Esophagus muscularis mucosa (tissue), 4 donors: ENCODE measurements around the gene SLC23A2. TPM values are rescaled to one million over a fixed set of nuclear protein-coding genes. Genes with fewer than 3 reads are reported as not detected.

Experiments
- DNase-seq: peaks from one replicate; pipeline ENCODE4 v3.0.0-alpha.2; 2017; ENCODE audit errors: extremely low spot score
- H3K27ac ChIP-seq, 4 donors: fragments of 200-600 bp; sonication (generic); replicated peaks in 1 of 4; 1 replicate in 3 of 4; 2 replicates in 1 of 4; pipeline ENCODE4 v1.5.1; 2016 to 2019; ENCODE audit warnings: mild to moderate bottlenecking in 1 of 4
- H3K27me3 ChIP-seq, 4 donors: fragments of 200-600 bp; sonication (generic); one replicate each; pipeline versions ENCODE4 v1.5.1 to v1.6.0; 2016 to 2019
- H3K36me3 ChIP-seq, 4 donors: fragments of 200-600 bp; sonication (generic); one replicate each; pipeline ENCODE4 v1.5.1; 2016 to 2019
- H3K4me1 ChIP-seq, 4 donors: fragments of 200-600 bp; sonication (generic); one replicate each; pipeline ENCODE4 v1.5.1; 2016 to 2019
- H3K4me3 ChIP-seq, 4 donors: fragments of 200-600 bp; sonication (generic); 1 replicate in 2 of 4; 2 replicates in 2 of 4; pipeline ENCODE4 v1.5.1; 2016 to 2019; ENCODE audit warnings: mild to moderate bottlenecking in 4 of 4, moderate library complexity in 1 of 4
- H3K9me3 ChIP-seq, 4 donors: fragments of 200-600 bp; sonication (generic); 1 replicate in 3 of 4; 2 replicates in 1 of 4; pipeline ENCODE4 v1.5.1; 2016 to 2019
- EP300 ChIP-seq: sonication (generic); formaldehyde crosslinking; IDR thresholded peaks from one replicate; pipeline ENCODE4 v1.6.1; 2017; ENCODE audit warnings: antibody characterized with exemption
- POLR2A ChIP-seq: fragments of 450-650 bp; IDR thresholded peaks from one replicate; pipeline ENCODE4 v1.6.1; 2017; ENCODE audit warnings: antibody characterized with exemption, moderate library complexity, mild to moderate bottlenecking, low read depth
- POLR2AphosphoS5 ChIP-seq, 2 donors: sonication (generic); formaldehyde crosslinking; IDR thresholded peaks; one replicate each; pipeline ENCODE4 v1.6.1; 2017; ENCODE audit warnings: antibody characterized with exemption in 2 of 2
- WGBS: methylation state at CpG from one replicate; pipeline ENCODE4 v1.1.5; 2018; 5-methylcytosine and 5-hydroxymethylcytosine counted together
- intact Hi-C: fragments of 100-400 bp; cut with DNase I; formaldehyde crosslinking; loops from one replicate; pipeline ENCODE4 v1.15.1; 2023
- total RNA-seq, 4 donors: library from RNA; depleted of rRNA; stranded (reverse); fragments of >200 nt; gene quantifications; one replicate each; pipeline versions ENCODE4 v1.1.0 to v1.2.1, GENCODE V29; 2016
- TF ChIP-seq, protein P1 (sequence below), 3 experiments: fragments of 200-600 bp in 2 of 3; fragments of 450-650 bp in 1 of 3; sonication (generic) in 2 of 3; IDR thresholded peaks; one replicate each; pipeline ENCODE4 v1.5.1; 2017 to 2019; ENCODE audit warnings: antibody characterized with exemption in 3 of 3, mild to moderate bottlenecking in 2 of 3, moderate library complexity in 1 of 3

SLC23A2 gene
- total RNA-seq, 4 donors from 2014 or later, result 8.7 to 16.0 (median 12.2) TPM

DNA sequence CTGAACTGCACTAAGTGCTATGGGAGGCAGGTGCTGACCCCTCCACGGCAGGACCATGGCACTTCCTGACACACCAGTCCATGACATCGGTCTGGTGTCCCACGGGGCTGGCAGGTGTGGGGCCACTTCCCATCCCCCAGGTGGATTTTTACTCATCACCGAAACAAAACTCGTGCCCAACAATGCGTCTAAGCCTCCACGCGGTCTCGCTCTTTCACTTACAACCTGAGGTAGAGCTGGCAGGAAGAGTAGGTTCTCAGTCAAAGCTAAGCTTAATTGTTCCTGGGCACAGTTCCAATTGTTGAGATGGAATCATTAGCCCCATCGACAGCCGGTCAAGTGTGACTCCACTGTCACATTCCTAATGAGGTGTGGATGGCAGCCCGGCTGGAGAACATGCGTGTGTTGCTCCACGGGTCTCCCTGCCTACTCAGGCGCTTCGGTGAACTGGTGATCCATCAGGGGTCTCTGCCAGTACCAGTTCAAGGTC is 125.7 kb downstream of the SLC23A2 start:
- H3K36me3 ChIP-seq, result peaks cover 21 to 57% (median 43%) of the 10 kb centered on the region in 4 donors
- no peak for DNase-seq
- no peaks in the 10 kb centered on the region for H3K9me3 ChIP-seq
- intact Hi-C loops, result no loop called here
- H3K27me3 ChIP-seq, result no peaks in the 10 kb centered on the region
- no peak overlapping the region for H3K27ac ChIP-seq
- 90% methylated on average over 16 of the region's 16 CpGs for WGBS
- peaks cover 0 to 7% (median 3%) of the 10 kb centered on the region in 4 donors for H3K4me1 ChIP-seq
- H3K4me3 ChIP-seq, result no peak overlapping the region
- no peak for TF ChIP-seq EP300
- TF ChIP-seq, protein P1, sequence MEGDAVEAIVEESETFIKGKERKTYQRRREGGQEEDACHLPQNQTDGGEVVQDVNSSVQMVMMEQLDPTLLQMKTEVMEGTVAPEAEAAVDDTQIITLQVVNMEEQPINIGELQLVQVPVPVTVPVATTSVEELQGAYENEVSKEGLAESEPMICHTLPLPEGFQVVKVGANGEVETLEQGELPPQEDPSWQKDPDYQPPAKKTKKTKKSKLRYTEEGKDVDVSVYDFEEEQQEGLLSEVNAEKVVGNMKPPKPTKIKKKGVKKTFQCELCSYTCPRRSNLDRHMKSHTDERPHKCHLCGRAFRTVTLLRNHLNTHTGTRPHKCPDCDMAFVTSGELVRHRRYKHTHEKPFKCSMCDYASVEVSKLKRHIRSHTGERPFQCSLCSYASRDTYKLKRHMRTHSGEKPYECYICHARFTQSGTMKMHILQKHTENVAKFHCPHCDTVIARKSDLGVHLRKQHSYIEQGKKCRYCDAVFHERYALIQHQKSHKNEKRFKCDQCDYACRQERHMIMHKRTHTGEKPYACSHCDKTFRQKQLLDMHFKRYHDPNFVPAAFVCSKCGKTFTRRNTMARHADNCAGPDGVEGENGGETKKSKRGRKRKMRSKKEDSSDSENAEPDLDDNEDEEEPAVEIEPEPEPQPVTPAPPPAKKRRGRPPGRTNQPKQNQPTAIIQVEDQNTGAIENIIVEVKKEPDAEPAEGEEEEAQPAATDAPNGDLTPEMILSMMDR (IDR thresholded peaks at IDR 0.05), result no peak

DNA sequence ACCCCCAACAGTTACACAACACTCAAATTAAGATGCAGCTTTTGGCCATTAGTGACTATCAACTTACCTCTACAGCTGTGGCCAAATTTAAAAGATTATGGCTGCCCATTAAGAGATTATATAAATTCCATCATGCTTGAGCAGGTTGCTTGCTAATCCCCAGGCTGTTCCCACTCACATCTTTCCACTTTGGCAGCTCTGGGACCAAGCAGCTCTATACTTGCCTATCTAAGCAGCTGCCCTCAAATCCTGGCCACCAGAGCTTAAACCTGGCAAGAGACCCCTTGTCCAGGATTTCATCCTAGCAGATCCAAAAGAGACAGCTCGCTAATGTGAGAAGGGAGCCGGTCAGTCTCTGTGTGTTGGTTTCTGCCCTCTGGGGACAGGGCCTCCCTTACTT is 127.9 kb downstream of the SLC23A2 start:
- WGBS, result no CpG with 5 or more reads among the region's 2 CpGs
- Histone ChIP-seq H3K4me1 (peaks cover 0 to 7% (median 3%) of the 10 kb centered on the region in 4 donors), H3K9me3 (no peaks in the 10 kb centered on the region), H3K36me3 (peaks cover 21 to 58% (median 43%) of the 10 kb centered on the region in 4 donors), H3K27ac (peak overlapping the region in 1 of 4 donors; percentile 7), H3K4me3 (no peak overlapping the region), H3K27me3 (no peaks in the 10 kb centered on the region)
- DNase-seq, result no peak
- intact Hi-C loops, result no loop called here
- TF ChIP-seq POLR2A, result no peak
- no peak for TF ChIP-seq POLR2AphosphoS5 (IDR thresholded peaks at IDR 0.05)
- TF ChIP-seq, protein P1 (IDR thresholded peaks at IDR 0.05), result no peak
- TF ChIP-seq EP300, result no peak

DNA sequence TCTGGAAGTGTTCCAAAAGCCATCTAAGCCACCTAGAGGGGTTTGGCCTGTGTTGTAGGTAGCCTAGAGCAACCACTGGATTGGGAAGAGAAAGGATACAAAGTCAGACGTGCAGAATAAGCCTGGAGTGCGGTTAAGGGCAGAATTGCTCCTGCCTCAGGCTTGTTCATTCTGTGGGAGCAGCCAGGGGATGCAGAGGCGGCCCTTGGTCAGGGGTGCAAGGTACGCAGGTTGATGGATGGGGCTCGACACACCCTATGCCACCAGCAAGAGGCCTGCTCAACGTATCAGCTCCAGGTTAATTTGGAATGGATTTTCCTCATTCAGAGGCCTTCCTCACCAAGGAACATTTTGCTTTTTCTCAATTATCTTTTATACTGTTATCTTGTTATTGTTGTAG is 129.8 kb downstream of the SLC23A2 start:
- no peak for DNase-seq
- 95% methylated on average over 6 of the region's 6 CpGs for WGBS
- Histone ChIP-seq H3K4me1 (peaks cover 0 to 7% (median 3%) of the 10 kb centered on the region in 4 donors), H3K27me3 (no peaks in the 10 kb centered on the region), H3K36me3 (peaks cover 21 to 67% (median 44%) of the 10 kb centered on the region in 4 donors), H3K4me3 (no peak overlapping the region), H3K27ac (no peak overlapping the region), H3K9me3 (no peaks in the 10 kb centered on the region)
- no peak for TF ChIP-seq POLR2AphosphoS5 (IDR thresholded peaks at IDR 0.05)
- TF ChIP-seq EP300, result no peak
- TF ChIP-seq, protein P1 (IDR thresholded peaks at IDR 0.05), result no peak
- TF ChIP-seq POLR2A, result no peak
- intact Hi-C loops, result no loop called here

DNA sequence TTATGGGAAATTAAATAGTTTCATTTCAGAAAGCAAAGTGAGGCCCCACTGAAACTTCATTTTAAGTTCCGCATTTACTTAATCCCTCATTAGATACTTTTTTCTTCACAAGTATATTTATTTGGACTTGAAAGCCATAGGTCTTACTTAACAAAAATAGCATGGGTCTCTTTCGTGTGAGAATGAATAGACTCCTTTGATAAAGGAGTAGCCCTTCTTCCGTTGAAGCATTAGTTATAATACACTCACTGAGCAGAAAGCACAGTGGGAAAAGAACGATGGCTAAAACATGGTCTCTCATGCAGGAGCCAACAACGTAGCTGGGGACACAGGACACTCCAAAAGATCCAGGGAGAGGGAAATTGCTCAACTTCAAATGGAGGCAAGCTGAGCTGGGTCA is 130.4 kb downstream of the SLC23A2 start:
- intact Hi-C loops, result no loop called here
- H3K9me3 ChIP-seq, result no peaks in the 10 kb centered on the region
- peaks cover 21 to 71% (median 43%) of the 10 kb centered on the region in 4 donors for H3K36me3 ChIP-seq
- peaks cover 0 to 7% (median 3%) of the 10 kb centered on the region in 4 donors for H3K4me1 ChIP-seq
- no peak overlapping the region for H3K4me3 ChIP-seq
- TF ChIP-seq POLR2A (no peak), POLR2AphosphoS5 (IDR thresholded peaks at IDR 0.05) (no peak), EP300 (no peak)
- TF ChIP-seq, protein P1 (IDR thresholded peaks at IDR 0.05), result no peak
- WGBS, result 85% methylated on average over 5 of the region's 5 CpGs
- H3K27me3 ChIP-seq, result no peaks in the 10 kb centered on the region
- DNase-seq, result no peak
- no peak overlapping the region for H3K27ac ChIP-seq
